ENCODE data around the gene NRP2. TPM values are rescaled to one million over a fixed set of nuclear protein-coding genes. Genes with fewer than 3 reads are reported as not detected.

The NRP2 gene
- polyA plus RNA-seq, 1 donor = 11.7 TPM

DNA sequence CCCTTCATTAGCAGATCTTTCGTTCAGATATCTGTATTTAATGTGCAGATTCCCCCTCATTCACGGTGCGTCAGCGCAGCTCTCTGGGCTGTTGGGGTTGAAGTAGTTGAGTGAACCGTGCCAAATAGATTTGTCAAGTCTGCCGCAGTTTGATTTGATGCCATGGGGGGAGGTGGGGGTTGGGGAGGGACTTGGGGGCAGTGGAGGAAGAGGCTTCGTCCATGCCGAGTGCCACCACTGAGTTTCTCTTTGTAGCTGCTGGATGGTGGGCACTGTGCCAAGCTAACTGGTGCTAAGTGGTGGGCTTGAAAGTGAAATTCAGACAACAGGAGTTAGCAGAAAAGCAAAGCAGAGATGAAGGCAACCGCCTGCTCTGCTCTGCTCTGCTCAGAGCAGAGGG lies 47.9 kb downstream of the NRP2 start:
- no peak for DNase-seq (ENCODE audit: low read depth)

DNA sequence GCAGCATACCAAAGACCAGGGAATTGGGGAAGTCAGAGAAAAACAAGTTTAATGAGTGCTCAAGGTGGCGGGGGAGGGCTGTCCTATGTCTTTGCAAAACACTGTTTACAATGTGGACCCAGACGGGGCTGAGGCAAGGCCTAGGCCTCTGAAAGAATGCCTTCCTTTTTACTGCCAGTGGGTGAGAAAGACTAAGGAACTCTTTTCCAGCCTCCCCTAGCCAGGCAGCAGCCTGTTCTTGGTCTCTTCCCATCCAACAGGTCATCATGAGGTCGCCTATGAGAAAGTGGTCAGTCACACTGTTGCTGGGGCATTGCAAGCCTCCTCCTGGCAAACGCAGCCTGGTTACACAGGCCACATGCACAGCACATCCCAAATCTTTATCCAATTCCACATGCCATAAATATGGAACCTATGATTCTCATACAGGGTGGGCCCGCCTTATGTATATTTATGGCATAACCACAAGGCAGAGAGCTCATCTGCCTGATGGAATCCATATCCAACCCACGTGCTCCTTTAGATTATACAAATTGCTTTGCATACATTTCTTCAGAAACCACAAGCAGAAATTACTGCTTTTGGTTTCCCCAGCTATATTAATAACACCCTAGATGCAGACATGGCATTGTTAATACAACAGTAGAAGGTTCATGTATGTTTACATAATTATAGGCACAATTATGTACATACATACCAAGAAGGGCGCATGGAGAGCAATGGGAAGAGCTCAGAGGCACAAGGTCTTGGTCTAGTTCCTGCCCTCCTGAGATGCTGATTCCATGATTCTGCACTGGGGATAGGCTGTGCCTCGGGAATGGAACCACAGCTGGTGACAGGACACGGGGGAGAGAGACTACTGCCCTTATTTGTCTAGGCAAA lies 48.6 kb downstream of the NRP2 start:
- no peak for DNase-seq (ENCODE audit: low read depth)

- DNase-seq (ENCODE audit: low read depth) = no peak
These were observed 49.3 kb downstream of the NRP2 start for GRCh38 chr2:205731583-205731981.

DNA sequence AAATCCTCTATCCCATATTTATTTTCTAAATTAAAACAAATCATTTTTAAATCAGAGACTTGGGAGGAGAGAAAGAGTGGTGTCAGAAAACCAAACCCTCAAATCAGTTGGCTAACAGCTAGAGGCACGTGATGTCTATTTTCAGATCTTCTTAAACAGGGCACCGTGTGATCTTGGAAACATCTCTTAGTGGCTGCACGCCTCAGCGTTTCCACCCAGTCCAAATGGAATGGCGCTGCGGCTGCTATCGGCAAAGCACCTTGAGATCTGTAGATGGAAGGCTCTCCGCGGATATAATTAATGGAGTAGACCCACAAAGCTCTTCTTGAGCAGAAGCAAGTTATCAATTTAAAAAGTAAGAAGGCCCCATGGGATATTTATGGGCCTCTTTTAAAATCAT lies 50.0 kb downstream of the NRP2 start:
- DNase-seq (ENCODE audit: low read depth) = no peak

GRCh38 chr2:205733082-205733481 lies 50.8 kb downstream of the NRP2 start:
- no peak for DNase-seq (ENCODE audit: low read depth)

DNA sequence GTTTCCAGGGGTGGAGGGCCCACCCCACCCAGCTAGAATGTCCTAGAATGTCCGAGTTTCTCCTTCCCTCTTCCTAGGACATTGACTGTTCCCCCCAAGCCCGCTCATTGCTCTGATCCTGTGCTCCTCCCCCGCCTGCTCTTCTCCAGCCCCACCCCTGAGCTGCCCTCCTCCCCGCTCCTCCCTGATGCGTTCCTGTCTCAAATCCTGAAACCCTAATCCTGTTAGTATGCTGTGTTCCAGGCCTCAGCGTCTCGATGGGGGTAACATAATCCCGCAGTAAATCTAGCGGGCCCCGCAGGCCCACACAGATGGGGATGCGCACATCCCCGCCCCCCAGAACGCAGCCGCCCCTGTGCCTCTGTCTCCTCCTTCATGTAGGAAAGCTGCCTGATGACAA lies 51.3 kb downstream of the NRP2 start:
- no peak for DNase-seq (ENCODE audit: low read depth)

DNA sequence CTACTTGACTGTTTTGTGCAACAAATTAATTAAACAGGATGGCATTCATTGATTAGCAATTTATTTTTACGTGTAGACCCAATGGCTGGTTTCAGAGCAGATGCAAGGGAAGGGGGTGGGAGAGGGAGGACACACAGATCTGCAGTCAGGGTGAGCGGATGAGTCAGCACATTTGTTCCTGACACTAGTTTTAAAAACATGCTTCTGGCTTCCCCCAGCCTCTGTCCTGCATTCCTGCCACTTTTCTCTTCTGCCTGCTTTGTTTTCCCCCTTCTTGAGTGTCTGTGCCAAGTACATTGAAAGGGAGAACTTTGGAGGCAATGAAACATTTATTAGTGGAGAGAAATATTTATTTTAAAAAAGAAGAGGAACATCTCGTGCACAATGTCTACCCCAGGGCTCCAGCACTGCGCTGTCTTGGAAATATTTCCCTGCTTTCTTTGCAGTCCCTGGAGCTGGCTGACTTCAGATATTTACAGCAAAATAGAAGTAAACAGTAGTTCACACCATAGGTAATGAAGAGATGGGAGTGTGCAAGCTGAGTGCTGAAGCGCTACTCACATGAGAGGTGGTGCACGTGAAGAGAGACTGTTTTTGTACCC lies 52.2 kb downstream of the NRP2 start:
- DNase-seq (ENCODE audit: low read depth) = no peak

DNA sequence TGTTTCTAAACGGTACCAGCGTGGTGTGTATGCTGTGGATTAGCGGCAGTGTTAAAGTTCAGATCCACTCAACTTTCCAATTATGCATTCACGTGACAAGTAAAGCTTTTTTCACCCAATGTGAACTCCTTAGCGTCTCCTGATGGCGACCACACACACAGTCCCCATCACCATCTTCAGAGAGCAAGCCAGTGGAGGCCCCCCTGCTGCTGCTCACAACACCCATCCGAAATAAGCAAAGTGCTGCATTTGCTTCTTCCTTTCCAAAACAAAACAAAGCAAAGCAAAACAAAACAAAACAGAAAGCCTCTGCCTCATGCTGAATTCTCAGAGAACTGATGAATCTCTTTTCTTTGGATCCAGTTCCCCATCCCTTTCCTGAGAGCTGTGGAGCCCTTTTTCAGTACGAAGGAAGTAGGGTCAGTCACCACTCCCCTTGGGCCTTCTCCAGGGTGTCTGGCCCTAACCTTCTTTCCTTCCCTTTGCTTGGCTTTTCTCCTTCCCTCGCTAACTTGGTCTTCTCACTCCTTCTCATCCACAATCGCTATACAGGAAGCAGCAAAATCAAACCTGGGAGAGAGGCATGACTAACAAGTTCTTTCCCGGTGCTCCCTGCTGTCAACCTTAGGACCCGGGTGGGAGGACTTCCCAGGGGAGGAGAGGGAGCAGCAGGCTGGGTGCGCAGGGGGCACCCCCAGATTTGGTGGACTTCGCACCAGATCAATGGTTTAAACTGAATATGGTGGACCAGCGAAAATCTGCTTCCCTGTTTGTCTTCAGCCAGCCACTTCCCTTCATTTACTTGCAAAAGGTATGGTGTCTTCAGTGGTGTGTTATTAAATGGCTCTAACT lies 56.0 kb downstream of the NRP2 start:
- DNase-seq (ENCODE audit: low read depth) = no peak

- DNase-seq (ENCODE audit: low read depth) = no peak
These were observed 57.3 kb downstream of the NRP2 start for GRCh38 chr2:205739620-205740019.

GRCh38 chr2:205740381-205740780 lies 58.1 kb downstream of the NRP2 start:
- no peak for DNase-seq (ENCODE audit: low read depth)

- DNase-seq (ENCODE audit: low read depth) = no peak
These were observed 59.1 kb downstream of the NRP2 start for GRCh38 chr2:205741256-205741978.

DNA sequence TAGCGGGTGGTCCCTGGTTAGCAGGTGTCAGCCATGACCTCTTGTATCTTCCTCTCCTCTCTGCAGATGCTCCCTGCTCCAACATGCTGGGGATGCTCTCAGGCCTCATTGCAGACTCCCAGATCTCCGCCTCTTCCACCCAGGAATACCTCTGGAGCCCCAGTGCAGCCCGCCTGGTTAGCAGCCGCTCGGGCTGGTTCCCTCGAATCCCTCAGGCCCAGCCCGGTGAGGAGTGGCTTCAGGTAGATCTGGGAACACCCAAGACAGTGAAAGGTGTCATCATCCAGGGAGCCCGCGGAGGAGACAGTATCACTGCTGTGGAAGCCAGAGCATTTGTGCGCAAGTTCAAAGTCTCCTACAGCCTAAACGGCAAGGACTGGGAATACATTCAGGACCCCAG lies 60.8 kb downstream of the NRP2 start:
- no peak for DNase-seq (ENCODE audit: low read depth)

DNA sequence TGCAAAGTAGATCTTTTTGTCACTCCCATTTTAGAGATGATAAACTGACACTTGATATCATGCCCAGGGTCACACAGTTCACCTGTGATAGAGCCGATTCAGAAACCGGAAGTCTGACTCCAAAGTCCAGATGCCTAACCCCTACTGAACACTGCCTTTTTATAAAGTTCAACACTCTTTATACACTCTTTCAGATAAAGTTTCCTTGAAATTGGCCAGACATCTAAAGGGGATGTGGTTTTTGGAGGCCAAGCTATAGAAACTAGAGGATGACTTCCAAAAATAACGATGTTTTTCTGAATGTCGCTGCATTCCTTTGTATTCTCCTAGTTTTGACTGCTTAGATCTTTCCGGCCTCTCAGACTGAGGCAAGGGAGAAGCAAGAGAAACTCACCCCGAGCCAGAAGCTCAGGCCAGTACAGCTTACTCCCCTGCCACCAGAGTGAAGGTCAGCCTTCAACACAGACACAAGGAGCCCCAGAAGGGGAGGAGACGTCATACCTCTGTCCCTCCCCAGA lies 61.8 kb downstream of the NRP2 start:
- no peak for DNase-seq (ENCODE audit: low read depth)

DNA sequence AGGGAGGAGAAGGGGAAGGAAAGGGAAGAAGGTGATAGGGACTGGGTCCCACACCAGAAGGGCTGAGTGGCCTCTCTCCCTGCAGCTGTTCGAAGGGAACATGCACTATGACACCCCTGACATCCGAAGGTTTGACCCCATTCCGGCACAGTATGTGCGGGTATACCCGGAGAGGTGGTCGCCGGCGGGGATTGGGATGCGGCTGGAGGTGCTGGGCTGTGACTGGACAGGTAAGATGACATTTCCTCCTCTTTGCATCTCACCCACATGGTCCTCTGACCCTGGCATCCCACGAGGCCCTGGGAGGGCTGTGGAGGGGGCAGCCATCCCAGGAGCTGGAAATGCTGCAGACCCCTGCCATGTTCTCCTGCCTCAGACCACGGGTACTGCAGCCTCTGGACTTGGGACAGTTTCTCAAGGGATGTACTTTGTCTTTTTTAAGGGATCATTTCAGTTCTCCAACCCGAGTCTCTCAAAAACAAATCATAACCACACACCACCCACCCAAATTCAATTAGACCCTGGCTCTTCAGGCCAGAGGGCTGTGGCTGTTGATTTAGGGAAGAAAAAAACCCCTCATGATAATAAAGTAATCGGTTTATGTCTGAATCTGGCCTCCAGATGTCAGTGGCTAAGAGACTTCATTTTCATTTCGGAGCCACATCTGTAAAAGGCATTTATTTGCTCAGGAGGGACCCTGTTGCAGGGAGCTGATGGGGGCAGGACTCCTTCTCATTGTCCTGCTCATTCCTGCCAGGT lies 63.5 kb downstream of the NRP2 start:
- no peak for DNase-seq (ENCODE audit: low read depth)

- no peak for DNase-seq (ENCODE audit: low read depth)
These were observed 64.1 kb downstream of the NRP2 start for GRCh38 chr2:205746420-205746785.

DNA sequence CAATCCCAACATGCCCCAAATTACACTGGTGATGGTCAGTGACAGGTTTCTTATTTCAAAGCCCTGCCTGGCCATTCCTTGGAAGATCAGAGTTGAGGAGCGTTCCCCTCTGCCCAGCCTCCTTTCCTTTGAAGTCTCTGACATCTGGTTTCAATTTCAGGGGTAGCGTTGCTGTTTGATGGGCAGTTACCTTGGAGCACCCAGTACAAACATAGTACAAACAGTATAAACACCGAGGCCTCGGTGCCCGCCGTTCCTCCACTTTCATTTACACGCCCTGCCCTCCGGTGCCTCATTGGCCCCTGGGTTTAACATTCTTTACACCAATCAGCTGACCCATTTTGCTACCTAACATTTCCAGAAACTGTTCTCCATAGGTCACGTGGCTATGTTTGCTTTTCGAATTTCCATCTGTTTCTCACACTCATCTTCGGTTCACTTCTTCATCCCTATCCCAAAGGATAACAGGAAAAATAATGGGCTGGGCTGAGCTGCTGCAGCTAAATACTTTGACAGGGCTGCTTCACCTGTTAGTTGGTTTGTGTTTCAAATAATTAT lies 65.6 kb downstream of the NRP2 start:
- DNase-seq (ENCODE audit: low read depth) = no peak

DNA sequence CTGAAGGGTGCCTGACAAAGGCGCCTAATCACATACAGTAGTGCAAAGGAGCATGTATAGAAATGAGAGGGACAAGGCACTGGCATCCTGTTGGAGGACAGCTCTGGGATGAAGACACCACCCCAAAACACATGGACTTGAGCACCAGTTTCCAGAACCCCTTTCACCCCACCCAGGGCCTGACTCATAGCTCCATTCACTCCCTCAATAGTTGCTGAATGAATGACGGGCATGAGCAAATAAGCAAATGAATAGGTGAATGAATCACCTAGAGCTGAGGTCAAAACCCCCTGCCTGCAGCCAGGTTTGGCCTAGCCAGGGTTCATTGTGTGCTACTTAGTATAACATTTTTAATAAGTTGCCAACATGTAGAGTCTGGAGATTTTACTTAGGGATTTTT lies 66.3 kb downstream of the NRP2 start:
- no peak for DNase-seq (ENCODE audit: low read depth)

GRCh38 chr2:205749078-205749477 lies 66.8 kb downstream of the NRP2 start:
- no peak for DNase-seq (ENCODE audit: low read depth)

- DNase-seq (ENCODE audit: low read depth) = no peak
These were observed 68.5 kb downstream of the NRP2 start for GRCh38 chr2:205750797-205751196.

GRCh38 chr2:205751569-205752031 lies 69.3 kb downstream of the NRP2 start:
- no peak for DNase-seq (ENCODE audit: low read depth)

Data from forelimb muscle (tissue), 1 donor.